Measurements from ENCODE around the gene PMM2. TPM values are rescaled to one million over a fixed set of nuclear protein-coding genes. Genes with fewer than 3 reads are reported as not detected.

Gene PMM2
- total and polyA plus RNA-seq, 2 experiments from 2014 or later: 38.2 to 60.4 TPM

DNA sequence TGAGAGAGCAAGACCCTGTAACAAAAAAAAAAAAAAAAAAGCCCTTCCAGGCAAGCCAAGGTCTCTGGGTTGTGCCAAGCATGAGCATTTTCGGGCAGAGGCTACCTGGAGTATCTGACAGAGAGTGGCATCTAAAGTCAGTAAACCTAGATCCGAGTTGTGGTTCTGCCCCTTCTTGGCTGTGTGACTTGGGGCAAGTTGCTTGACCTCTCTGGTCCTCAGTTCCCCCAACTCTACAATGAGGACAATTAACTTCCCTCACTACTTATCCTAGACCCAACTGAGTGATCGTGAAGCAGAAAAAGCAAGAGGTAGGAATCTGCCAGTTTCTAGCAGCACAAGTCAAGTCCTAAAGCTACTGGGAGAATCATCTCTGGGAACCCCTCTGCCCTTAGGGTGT, 34.6 kb upstream of the PMM2 start (continued):
- TF ChIP-seq, protein P1, sequence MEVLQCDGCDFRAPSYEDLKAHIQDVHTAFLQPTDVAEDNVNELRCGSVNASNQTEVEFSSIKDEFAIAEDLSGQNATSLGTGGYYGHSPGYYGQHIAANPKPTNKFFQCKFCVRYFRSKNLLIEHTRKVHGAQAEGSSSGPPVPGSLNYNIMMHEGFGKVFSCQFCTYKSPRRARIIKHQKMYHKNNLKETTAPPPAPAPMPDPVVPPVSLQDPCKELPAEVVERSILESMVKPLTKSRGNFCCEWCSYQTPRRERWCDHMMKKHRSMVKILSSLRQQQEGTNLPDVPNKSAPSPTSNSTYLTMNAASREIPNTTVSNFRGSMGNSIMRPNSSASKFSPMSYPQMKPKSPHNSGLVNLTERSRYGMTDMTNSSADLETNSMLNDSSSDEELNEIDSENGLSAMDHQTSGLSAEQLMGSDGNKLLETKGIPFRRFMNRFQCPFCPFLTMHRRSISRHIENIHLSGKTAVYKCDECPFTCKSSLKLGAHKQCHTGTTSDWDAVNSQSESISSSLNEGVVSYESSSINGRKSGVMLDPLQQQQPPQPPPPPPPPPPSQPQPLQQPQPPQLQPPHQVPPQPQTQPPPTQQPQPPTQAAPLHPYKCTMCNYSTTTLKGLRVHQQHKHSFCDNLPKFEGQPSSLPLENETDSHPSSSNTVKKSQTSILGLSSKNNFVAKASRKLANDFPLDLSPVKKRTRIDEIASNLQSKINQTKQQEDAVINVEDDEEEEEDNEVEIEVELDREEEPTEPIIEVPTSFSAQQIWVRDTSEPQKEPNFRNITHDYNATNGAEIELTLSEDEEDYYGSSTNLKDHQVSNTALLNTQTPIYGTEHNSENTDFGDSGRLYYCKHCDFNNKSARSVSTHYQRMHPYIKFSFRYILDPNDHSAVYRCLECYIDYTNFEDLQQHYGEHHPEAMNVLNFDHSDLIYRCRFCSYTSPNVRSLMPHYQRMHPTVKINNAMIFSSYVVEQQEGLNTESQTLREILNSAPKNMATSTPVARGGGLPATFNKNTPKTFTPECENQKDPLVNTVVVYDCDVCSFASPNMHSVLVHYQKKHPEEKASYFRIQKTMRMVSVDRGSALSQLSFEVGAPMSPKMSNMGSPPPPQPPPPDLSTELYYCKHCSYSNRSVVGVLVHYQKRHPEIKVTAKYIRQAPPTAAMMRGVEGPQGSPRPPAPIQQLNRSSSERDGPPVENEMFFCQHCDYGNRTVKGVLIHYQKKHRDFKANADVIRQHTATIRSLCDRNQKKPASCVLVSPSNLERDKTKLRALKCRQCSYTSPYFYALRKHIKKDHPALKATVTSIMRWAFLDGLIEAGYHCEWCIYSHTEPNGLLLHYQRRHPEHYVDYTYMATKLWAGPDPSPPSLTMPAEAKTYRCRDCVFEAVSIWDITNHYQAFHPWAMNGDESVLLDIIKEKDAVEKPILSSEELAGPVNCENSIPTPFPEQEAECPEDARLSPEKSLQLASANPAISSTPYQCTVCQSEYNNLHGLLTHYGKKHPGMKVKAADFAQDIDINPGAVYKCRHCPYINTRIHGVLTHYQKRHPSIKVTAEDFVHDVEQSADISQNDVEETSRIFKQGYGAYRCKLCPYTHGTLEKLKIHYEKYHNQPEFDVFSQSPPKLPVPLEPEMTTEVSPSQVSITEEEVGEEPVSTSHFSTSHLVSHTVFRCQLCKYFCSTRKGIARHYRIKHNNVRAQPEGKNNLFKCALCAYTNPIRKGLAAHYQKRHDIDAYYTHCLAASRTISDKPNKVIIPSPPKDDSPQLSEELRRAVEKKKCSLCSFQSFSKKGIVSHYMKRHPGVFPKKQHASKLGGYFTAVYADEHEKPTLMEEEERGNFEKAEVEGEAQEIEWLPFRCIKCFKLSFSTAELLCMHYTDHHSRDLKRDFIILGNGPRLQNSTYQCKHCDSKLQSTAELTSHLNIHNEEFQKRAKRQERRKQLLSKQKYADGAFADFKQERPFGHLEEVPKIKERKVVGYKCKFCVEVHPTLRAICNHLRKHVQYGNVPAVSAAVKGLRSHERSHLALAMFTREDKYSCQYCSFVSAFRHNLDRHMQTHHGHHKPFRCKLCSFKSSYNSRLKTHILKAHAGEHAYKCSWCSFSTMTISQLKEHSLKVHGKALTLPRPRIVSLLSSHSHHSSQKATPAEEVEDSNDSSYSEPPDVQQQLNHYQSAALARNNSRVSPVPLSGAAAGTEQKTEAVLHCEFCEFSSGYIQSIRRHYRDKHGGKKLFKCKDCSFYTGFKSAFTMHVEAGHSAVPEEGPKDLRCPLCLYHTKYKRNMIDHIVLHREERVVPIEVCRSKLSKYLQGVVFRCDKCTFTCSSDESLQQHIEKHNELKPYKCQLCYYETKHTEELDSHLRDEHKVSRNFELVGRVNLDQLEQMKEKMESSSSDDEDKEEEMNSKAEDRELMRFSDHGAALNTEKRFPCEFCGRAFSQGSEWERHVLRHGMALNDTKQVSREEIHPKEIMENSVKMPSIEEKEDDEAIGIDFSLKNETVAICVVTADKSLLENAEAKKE (CRISPR knock-in tag; IDR thresholded peaks at IDR 0.05): no peak
- TF ChIP-seq, protein P2, sequence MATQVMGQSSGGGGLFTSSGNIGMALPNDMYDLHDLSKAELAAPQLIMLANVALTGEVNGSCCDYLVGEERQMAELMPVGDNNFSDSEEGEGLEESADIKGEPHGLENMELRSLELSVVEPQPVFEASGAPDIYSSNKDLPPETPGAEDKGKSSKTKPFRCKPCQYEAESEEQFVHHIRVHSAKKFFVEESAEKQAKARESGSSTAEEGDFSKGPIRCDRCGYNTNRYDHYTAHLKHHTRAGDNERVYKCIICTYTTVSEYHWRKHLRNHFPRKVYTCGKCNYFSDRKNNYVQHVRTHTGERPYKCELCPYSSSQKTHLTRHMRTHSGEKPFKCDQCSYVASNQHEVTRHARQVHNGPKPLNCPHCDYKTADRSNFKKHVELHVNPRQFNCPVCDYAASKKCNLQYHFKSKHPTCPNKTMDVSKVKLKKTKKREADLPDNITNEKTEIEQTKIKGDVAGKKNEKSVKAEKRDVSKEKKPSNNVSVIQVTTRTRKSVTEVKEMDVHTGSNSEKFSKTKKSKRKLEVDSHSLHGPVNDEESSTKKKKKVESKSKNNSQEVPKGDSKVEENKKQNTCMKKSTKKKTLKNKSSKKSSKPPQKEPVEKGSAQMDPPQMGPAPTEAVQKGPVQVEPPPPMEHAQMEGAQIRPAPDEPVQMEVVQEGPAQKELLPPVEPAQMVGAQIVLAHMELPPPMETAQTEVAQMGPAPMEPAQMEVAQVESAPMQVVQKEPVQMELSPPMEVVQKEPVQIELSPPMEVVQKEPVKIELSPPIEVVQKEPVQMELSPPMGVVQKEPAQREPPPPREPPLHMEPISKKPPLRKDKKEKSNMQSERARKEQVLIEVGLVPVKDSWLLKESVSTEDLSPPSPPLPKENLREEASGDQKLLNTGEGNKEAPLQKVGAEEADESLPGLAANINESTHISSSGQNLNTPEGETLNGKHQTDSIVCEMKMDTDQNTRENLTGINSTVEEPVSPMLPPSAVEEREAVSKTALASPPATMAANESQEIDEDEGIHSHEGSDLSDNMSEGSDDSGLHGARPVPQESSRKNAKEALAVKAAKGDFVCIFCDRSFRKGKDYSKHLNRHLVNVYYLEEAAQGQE (IDR thresholded peaks at IDR 0.05; ENCODE audit: unreplicated experiment): no peak
- TF ChIP-seq, protein P3, sequence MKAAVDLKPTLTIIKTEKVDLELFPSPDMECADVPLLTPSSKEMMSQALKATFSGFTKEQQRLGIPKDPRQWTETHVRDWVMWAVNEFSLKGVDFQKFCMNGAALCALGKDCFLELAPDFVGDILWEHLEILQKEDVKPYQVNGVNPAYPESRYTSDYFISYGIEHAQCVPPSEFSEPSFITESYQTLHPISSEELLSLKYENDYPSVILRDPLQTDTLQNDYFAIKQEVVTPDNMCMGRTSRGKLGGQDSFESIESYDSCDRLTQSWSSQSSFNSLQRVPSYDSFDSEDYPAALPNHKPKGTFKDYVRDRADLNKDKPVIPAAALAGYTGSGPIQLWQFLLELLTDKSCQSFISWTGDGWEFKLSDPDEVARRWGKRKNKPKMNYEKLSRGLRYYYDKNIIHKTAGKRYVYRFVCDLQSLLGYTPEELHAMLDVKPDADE (IDR thresholded peaks at IDR 0.05): no peak
- TF ChIP-seq ZNF331 (CRISPR knock-in tag; IDR thresholded peaks at IDR 0.05; ENCODE audit: low read depth): no peak
- TF ChIP-seq EZH2phosphoT487 (IDR thresholded peaks at IDR 0.05; ENCODE audit: unreplicated experiment): no peak
- no peak for TF ChIP-seq ZNF114 (CRISPR knock-in tag; IDR thresholded peaks at IDR 0.05)
- no peak for TF ChIP-seq CREB1 (CRISPR knock-in tag; IDR thresholded peaks at IDR 0.05; ENCODE audit: low read depth)
- TF ChIP-seq EZH2 (IDR thresholded peaks at IDR 0.05; ENCODE audit: low read depth, unreplicated experiment): no peak
- TF ChIP-seq NANOG (IDR thresholded peaks at IDR 0.05; ENCODE audit: borderline replicate concordance): no peak
